H9 (cell line): ENCODE results near the gene GPR25. TPM values are rescaled to one million over a fixed set of nuclear protein-coding genes. Genes with fewer than 3 reads are reported as not detected.

Source experiments
- DNase-seq: peaks from one replicate; pipeline ENCODE4 v3.0.0-alpha.2; 2017
- H2AFZ ChIP-seq: one replicate; pipeline ENCODE4 v1.6.1; 2013; ENCODE audit warnings: mild to moderate bottlenecking, low read length, control low read depth, moderate library complexity
- H2AK5ac ChIP-seq: 2 replicates; pipeline ENCODE4 v1.6.1; 2013; ENCODE audit warnings: low read length, control low read depth, mixed read lengths; ENCODE audit not compliant: insufficient read length
- H2BK120ac ChIP-seq: one replicate; pipeline ENCODE4 v1.6.1; 2013; ENCODE audit warnings: low read depth, mild to moderate bottlenecking, low read length, control low read depth, inconsistent platforms; ENCODE audit not compliant: poor library complexity, severe bottlenecking
- H2BK12ac ChIP-seq: 2 replicates; pipeline ENCODE4 v1.6.1; 2013; ENCODE audit warnings: low read length, control low read depth, mixed read lengths, low read depth; ENCODE audit not compliant: insufficient read length
- H2BK15ac ChIP-seq: 2 replicates; pipeline ENCODE4 v1.6.1; 2013; ENCODE audit warnings: low read depth, low read length, control low read depth
- H2BK20ac ChIP-seq: one replicate; pipeline ENCODE4 v1.6.1; 2013; ENCODE audit warnings: low read depth, mild to moderate bottlenecking, low read length, control low read depth, inconsistent platforms; ENCODE audit not compliant: poor library complexity, severe bottlenecking
- H2BK5ac ChIP-seq: 2 replicates; pipeline ENCODE4 v1.6.1; 2013; ENCODE audit warnings: low read length, control low read depth, mixed read lengths; ENCODE audit not compliant: insufficient read length
- H3K14ac ChIP-seq: 2 replicates; pipeline ENCODE4 v1.6.1; 2013; ENCODE audit warnings: low read length, control low read depth; ENCODE audit not compliant: insufficient read depth
- H3K18ac ChIP-seq: 2 replicates; pipeline ENCODE4 v1.6.1; 2013; ENCODE audit warnings: low read depth, mild to moderate bottlenecking, mixed read lengths, low read length, control low read depth; ENCODE audit not compliant: insufficient read length
- H3K23ac ChIP-seq: 2 replicates; pipeline ENCODE4 v1.6.1; 2013; ENCODE audit warnings: low read length, control low read depth, mixed read lengths, low read depth; ENCODE audit not compliant: insufficient read length
- H3K23me2 ChIP-seq: 2 replicates; pipeline ENCODE4 v1.6.1; 2013; ENCODE audit warnings: low read depth, mild to moderate bottlenecking, mixed read lengths, low read length, control low read depth; ENCODE audit not compliant: insufficient read length, poor library complexity, severe bottlenecking
- H3K27ac ChIP-seq: 2 replicates; pipeline ENCODE4 v1.5.1; 2013; ENCODE audit warnings: low read length, control low read depth, mixed read lengths, low read depth; ENCODE audit not compliant: insufficient read length
- H3K27me3 ChIP-seq: 2 replicates; pipeline ENCODE4 v1.6.1; 2013; ENCODE audit warnings: low read length, control low read depth, inconsistent platforms; ENCODE audit not compliant: insufficient read depth
- H3K4ac ChIP-seq: 2 replicates; pipeline ENCODE4 v1.6.1; 2013; ENCODE audit warnings: low read depth, mild to moderate bottlenecking, control low read depth, inconsistent platforms, low read length, moderate library complexity
- H3K4me1 ChIP-seq: 2 replicates; pipeline ENCODE4 v1.6.1; 2013; ENCODE audit warnings: low read length, control low read depth, inconsistent platforms; ENCODE audit not compliant: insufficient read depth
- H3K4me2 ChIP-seq: 2 replicates; pipeline ENCODE4 v1.6.1; 2013; ENCODE audit warnings: low read length, control low read depth, mixed read lengths; ENCODE audit not compliant: insufficient read length, insufficient read depth
- H3K56ac ChIP-seq: 2 replicates; pipeline ENCODE4 v1.6.1; 2013; ENCODE audit warnings: low read depth, mild to moderate bottlenecking, mixed read lengths, low read length, control low read depth; ENCODE audit not compliant: insufficient read length
- H3K79me1 ChIP-seq: 2 replicates; pipeline ENCODE4 v1.6.1; 2013; ENCODE audit warnings: low read depth, mild to moderate bottlenecking, moderate library complexity, low read length, control low read depth, inconsistent platforms; ENCODE audit not compliant: insufficient read depth, poor library complexity, severe bottlenecking
- H3K79me2 ChIP-seq: 2 replicates; pipeline ENCODE4 v1.6.1; 2013; ENCODE audit warnings: low read length, control low read depth, inconsistent platforms; ENCODE audit not compliant: insufficient read depth
- H3K9ac ChIP-seq: 2 replicates; pipeline ENCODE4 v1.6.1; 2013; ENCODE audit warnings: low read length, control low read depth, mixed read lengths; ENCODE audit not compliant: insufficient read length; ENCODE audit errors: extremely low read depth
- H3K9me3 ChIP-seq: one replicate; pipeline ENCODE4 v1.6.1; 2013; ENCODE audit warnings: low read depth, low read length, inconsistent platforms; ENCODE audit not compliant: control insufficient read depth
- H3T11ph ChIP-seq: one replicate; pipeline ENCODE4 v1.6.1; 2013; ENCODE audit warnings: mild to moderate bottlenecking, low read length, control low read depth, inconsistent platforms
- H4K20me1 ChIP-seq: one replicate; pipeline ENCODE4 v1.6.1; 2013; ENCODE audit not compliant: control insufficient read depth, insufficient read length, insufficient read depth
- H4K5ac ChIP-seq: 2 replicates; pipeline ENCODE4 v1.6.1; 2013; ENCODE audit warnings: low read depth, mild to moderate bottlenecking, mixed read lengths, low read length, control low read depth; ENCODE audit not compliant: insufficient read length
- H4K8ac ChIP-seq: replicated peaks from 2 replicates; pipeline ENCODE4 v1.6.1; 2013; ENCODE audit warnings: low read length, control low read depth, mixed read lengths, low read depth; ENCODE audit not compliant: insufficient read length
- H4K91ac ChIP-seq: 2 replicates; pipeline ENCODE4 v1.6.1; 2013; ENCODE audit warnings: low read depth, mild to moderate bottlenecking, moderate library complexity, mixed read lengths, low read length, control low read depth; ENCODE audit not compliant: insufficient read length
- H3K27ac Mint-ChIP-seq, 3 experiments: 2 replicates in 2 of 3; 3 replicates in 1 of 3; pipeline ENCODE4 v1.8.0; 2020 to 2021; ENCODE audit warnings: mixed read lengths in 3 of 3, mild to moderate bottlenecking in 1 of 3, moderate library complexity in 1 of 3
- H3K27me3 Mint-ChIP-seq: 2 replicates; pipeline ENCODE4 v1.8.0; 2021; ENCODE audit warnings: low read depth, mild to moderate bottlenecking, moderate library complexity, mixed read lengths
- H3K36me3 Mint-ChIP-seq, 3 experiments: 2 replicates in 2 of 3; 3 replicates in 1 of 3; pipeline ENCODE4 v1.8.0; 2020 to 2021; ENCODE audit warnings: low read depth in 3 of 3, mixed read lengths in 3 of 3; ENCODE audit not compliant: insufficient read depth in 1 of 3
- H3K4me1 Mint-ChIP-seq, 2 experiments: 2 replicates each; pipeline ENCODE4 v1.8.0; 2020; ENCODE audit warnings: mixed read lengths in 2 of 2
- H3K4me3 Mint-ChIP-seq, 2 experiments: 2 replicates in 1 of 2; 3 replicates in 1 of 2; pipeline ENCODE4 v1.8.0; 2020 to 2021; ENCODE audit warnings: mild to moderate bottlenecking in 2 of 2, mixed read lengths in 2 of 2, moderate library complexity in 1 of 2
- H3K9me3 Mint-ChIP-seq, 2 experiments: 2 replicates in 1 of 2; 3 replicates in 1 of 2; pipeline ENCODE4 v1.8.0; 2020; ENCODE audit warnings: mild to moderate bottlenecking in 2 of 2, mixed read lengths in 2 of 2, moderate library complexity in 1 of 2
- WGBS: extraction: QIAGEN DNeasy Blood & Tissue Kit; methylation state at CpG from one replicate; pipeline ENCODE4 v1.1.7; 2013; ENCODE audit warnings: missing lambda C conversion rate, low lambda C conversion rate, mixed read lengths; ENCODE audit not compliant: insufficient read length; ENCODE audit errors: extremely low coverage; 5-methylcytosine and 5-hydroxymethylcytosine counted together
- total RNA-seq: library from RNA; stranded (reverse); gene quantifications from 2 replicates; pipeline ENCODE4 v1.2.1, GENCODE V29; 2021
- TF ChIP-seq, protein P1 (sequence below): fragments of 200-600 bp; sonication (generic); conservative IDR thresholded peaks from 3 replicates; pipeline ENCODE4 v1.8.0; 2021; ENCODE audit warnings: antibody characterized with exemption, mild to moderate bottlenecking

GPR25 gene
- total RNA-seq, 1 experiment from 2014 or later = not detected

DNA sequence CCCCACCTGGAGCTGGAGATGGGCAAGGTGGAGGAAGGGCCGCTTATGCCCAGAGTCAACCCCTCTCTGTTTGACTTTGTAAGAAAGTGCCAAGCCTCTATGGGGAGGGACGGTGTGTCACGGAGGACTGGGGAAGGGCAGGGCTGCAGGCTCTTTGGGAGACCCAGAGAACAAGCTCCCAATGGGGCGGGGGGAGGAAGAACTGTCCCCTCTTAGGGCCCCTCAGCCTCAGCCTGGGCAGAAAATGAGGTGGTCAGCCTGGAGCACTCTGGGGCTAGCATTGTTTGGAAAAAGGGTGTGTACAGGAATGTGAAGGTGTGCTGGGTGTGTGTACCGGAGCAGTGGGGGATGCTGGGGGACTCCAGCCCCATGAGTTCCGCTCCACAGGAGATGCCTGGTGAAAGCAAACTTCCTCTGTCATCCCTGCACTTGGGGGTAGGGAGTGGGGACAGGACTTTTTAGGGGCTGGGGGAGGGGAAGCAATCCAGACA, 20.7 kb downstream of the GPR25 start:
- peak overlapping the region; percentile 95 for H3K4me2 ChIP-seq
- peaks cover 7 to 8% (median 8%) of the 10 kb centered on the region in 3 experiments; a peak in 6 of 7 replicates for H3K36me3 Mint-ChIP-seq
- WGBS = no CpG with 5 or more reads among the region's 6 CpGs

More for the DNA sequence above, 20.7 kb downstream of the GPR25 start:
- no peak overlapping the region for H3K9ac ChIP-seq
- peaks cover 2% of the 10 kb centered on the region for H4K20me1 ChIP-seq
- no peak overlapping the region for H2BK15ac ChIP-seq
- peaks cover 7% of the 10 kb centered on the region for H3K79me1 ChIP-seq
- H3K4me1 ChIP-seq = peaks cover 24% of the 10 kb centered on the region
- TF ChIP-seq, protein P1, sequence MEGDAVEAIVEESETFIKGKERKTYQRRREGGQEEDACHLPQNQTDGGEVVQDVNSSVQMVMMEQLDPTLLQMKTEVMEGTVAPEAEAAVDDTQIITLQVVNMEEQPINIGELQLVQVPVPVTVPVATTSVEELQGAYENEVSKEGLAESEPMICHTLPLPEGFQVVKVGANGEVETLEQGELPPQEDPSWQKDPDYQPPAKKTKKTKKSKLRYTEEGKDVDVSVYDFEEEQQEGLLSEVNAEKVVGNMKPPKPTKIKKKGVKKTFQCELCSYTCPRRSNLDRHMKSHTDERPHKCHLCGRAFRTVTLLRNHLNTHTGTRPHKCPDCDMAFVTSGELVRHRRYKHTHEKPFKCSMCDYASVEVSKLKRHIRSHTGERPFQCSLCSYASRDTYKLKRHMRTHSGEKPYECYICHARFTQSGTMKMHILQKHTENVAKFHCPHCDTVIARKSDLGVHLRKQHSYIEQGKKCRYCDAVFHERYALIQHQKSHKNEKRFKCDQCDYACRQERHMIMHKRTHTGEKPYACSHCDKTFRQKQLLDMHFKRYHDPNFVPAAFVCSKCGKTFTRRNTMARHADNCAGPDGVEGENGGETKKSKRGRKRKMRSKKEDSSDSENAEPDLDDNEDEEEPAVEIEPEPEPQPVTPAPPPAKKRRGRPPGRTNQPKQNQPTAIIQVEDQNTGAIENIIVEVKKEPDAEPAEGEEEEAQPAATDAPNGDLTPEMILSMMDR = no peak
- peaks cover 22% of the 10 kb centered on the region; the same call in 1 of the 2 replicates for H3K79me2 ChIP-seq
- H4K5ac ChIP-seq = no peak overlapping the region
- H2BK12ac ChIP-seq = no peak overlapping the region
- Mint-ChIP-seq H3K9me3 (no peaks in the 10 kb centered on the region), H3K4me3 (peak overlapping the region; percentile 86 to 95), H3K4me1 (peaks cover 63 to 71% of the 10 kb centered on the region in 2 experiments), H3K27me3 (no peaks in the 10 kb centered on the region; the same call in none of the 2 replicates), H3K27ac (peak overlapping the region; percentile 82 to 96 (median 94))
- no peak overlapping the region for H2AFZ ChIP-seq
- peaks cover 25% of the 10 kb centered on the region for H3K23me2 ChIP-seq
- no peak overlapping the region for H3T11ph ChIP-seq
- H3K18ac ChIP-seq = peak overlapping the region; percentile 52
- H3K27ac ChIP-seq = no peak overlapping the region
- peak overlapping the region; percentile 45 for H3K14ac ChIP-seq
- H2BK5ac ChIP-seq = no peak overlapping the region
- no peak overlapping the region for H3K4ac ChIP-seq
- H3K27me3 ChIP-seq = no peaks in the 10 kb centered on the region
- no peak overlapping the region for H2BK20ac ChIP-seq
- H4K8ac ChIP-seq = no peak overlapping the region
- H3K56ac ChIP-seq = no peak overlapping the region
- H4K91ac ChIP-seq = no peak overlapping the region
- DNase-seq = no peak
- no peak overlapping the region for H2AK5ac ChIP-seq
- H3K23ac ChIP-seq = no peak overlapping the region
- H3K9me3 ChIP-seq = no peaks in the 10 kb centered on the region
- H2BK120ac ChIP-seq = no peak overlapping the region
